Measurements from ENCODE around the gene SETX.

- TF ChIP-seq POLR2A (IDR thresholded peaks at IDR 0.05) (no peak), POLR2AphosphoS5 (IDR thresholded peaks at IDR 0.05) (peak; percentile 59)
Measured at GRCh38 chr9:132367613-132368313, 13.0 kb upstream of the SETX start.

Data from prostate gland (tissue), 1 donor.